NCI-H1930 (cell line): ENCODE measurements around the gene PTGES3L.

Experiments used
- DNase-seq, 2 experiments: peaks; one replicate each; lab custom pipeline; 2025; lab: John Stamatoyannopoulos, UW

Gene PTGES3L

DNA sequence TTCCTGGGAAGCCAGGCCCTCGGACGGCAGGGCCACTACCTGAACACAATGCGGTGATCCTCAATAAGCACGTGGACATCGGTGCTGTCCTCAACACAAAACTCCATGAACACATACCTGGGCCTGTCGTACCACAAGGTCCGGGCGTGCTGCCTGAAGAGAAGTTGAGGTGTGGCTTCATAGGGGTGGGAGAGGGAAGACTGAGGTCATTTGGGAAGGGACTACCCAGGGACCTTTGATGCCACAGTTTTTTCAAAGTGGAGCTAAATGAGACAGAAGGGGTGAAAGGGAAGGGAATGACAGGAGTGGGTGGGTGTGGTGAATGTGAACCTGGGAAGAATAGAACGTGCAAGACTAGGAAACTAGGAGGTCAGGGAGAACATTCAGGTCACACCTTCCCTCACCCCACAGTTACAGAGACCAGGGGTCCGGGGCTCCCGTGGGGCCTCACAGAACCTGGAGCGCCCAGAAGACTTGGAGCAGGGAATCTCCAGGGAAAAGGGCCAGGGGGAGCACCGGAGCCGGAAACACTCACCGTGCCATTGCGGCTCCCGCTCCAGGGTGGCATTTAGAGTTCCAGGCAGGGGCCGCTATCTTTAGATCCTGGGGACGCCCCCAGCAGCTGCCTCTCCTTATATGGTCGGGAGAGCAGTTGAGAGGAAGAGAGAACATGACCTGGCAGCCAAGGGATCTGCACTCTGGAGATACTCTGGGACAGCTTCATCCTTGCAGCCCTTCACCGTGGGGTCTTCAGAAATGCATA lies at the start of gene PTGES3L:
TSS of gene PTGES3L (minus strand) at position 570 of the 763 bp plus-strand sequence. CDS start at position 543, 27 bp downstream.
- DNase-seq: peak; percentile 39 to 45

DNA sequence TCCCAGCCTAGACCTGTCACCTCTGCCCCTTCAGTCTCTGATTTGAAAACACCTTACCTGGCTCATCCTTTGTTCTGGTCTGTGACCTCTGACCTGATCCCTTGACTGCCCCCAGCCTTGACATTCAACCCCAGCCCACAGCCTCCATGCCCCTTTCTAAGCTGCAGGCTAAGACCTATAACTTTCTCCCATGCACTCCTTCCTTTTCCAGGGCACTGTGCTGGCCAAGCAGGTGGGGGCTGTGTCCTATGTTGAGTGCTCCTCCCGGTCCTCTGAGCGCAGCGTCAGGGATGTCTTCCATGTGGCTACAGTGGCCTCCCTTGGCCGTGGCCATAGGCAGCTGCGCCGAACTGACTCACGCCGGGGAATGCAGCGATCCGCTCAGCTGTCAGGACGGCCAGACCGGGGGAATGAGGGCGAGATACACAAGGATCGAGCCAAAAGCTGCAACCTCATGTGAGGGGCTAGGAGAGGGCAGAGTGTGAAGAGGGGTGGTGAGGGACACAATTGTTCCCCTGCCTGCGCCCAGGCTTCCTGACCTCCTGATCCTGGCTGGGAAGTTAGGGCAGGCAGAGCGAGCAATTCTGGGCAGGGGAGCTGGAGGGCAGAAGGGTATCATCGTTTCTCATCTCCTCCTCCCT lies 48.5 kb upstream of the PTGES3L start:
- DNase-seq: no peak

DNA sequence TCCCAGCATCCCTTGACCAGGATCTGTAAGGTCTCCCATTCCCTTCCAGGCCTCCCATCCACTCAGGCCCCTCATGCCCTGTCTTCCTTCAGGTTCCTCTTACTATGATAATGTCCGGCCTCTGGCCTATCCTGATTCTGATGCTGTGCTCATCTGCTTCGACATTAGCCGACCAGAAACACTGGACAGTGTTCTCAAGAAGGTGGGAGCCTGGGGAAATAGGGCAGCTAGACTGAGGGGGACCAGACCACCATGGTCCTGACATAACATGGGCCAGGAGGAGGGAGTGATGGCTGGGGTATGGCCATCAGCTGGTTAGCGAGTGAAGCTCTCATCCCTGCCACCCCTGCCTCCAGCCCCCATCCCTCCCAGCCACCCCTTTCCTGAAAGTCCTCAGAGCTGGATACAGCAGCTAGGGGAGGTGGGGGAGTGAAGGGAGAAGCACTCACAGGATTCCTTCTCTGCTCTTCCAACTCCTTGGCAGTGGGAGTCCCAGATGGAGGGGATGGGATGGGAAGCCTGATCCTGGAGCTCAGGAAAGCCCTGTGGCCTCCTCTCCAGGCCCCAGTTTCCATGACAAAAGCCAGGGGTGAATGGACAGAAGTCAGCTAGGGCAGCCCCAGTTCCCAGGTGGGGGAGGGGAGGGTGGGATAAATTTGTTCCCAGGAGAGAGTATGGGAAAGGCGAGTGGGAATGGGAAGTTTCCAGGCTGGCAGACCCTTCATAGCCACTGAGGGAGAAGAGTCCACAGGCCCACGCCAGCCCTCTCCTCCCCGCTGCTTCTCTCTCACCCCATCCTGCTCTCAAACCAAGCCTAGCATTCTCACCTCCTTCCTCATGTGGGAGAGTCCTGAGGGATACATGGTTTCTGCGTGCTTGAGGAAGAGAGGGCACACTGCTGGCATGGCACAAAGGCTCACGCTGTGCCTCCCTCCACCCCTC lies 47.5 kb upstream of the PTGES3L start:
- DNase-seq: no peak

DNA sequence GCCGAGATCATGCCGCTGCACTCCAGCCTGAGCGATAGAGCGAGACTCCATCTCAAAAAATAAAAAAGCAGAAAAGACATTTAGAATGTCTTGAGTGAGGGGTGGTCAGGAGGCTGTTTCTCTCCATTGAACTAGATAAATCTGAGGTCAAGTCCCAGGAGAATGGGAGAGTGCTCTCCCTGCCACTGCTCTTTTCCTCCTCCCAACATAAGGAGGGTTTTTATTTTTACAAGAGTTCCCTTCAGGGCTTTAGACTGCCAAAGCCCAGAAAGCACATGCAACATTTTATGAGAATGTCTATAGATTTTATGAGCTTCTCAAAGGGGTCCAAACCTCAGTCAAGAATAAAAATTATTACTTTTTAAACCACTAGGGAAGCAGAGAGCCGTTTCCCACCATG lies 46.7 kb upstream of the PTGES3L start:
- no peak for DNase-seq

DNA sequence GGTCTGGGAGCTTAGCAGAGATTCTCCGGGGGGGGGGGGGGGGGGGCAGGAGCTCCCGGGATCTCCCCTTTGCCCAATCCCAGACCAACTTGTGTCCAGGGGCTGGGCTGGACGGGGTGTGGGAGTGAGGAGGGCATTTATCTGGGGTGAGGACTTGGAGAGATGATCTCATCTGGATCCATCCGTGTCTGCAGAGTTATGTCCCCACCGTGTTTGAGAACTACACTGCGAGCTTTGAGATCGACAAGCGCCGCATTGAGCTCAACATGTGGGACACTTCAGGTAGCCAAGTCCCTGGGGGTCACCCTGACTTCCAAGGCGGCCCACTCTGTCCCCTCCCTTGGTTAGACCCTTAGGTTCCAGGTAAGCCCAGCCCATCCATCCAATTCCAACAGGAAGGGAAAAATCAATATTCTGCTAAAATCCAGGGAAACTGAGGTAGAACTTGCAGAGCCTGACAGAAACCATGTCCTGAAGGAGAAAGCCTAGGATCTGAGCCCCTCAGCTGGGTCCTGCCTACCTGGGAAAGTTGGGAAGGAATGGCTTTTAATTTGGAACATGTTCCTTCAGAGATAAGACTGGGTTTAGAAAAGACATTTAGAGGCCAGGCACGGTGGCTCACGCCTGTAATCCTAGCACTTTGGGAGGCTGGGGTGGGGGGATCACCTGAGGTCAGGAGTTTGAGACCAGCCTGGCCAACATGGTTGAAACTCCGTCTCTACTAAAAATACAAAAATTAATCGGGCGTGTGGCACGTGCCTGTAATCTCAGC lies 46.1 kb upstream of the PTGES3L start:
- DNase-seq: no peak

DNA sequence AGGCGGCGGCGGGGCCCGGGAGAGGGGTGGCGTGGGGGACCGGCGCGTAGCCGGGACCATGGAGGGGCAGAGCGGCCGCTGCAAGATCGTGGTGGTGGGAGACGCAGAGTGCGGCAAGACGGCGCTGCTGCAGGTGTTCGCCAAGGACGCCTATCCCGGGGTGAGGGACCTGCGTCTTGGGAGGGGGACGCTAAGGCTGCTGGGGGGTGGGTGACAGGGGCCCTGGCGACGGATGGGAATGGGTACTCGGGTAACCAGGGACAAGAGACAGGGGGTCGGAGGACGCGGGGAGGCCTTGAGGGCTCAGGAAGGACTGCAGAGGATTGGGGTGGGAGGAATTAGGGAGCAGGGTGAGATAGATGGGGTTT lies 45.4 kb upstream of the PTGES3L start:
- DNase-seq: no peak

DNA sequence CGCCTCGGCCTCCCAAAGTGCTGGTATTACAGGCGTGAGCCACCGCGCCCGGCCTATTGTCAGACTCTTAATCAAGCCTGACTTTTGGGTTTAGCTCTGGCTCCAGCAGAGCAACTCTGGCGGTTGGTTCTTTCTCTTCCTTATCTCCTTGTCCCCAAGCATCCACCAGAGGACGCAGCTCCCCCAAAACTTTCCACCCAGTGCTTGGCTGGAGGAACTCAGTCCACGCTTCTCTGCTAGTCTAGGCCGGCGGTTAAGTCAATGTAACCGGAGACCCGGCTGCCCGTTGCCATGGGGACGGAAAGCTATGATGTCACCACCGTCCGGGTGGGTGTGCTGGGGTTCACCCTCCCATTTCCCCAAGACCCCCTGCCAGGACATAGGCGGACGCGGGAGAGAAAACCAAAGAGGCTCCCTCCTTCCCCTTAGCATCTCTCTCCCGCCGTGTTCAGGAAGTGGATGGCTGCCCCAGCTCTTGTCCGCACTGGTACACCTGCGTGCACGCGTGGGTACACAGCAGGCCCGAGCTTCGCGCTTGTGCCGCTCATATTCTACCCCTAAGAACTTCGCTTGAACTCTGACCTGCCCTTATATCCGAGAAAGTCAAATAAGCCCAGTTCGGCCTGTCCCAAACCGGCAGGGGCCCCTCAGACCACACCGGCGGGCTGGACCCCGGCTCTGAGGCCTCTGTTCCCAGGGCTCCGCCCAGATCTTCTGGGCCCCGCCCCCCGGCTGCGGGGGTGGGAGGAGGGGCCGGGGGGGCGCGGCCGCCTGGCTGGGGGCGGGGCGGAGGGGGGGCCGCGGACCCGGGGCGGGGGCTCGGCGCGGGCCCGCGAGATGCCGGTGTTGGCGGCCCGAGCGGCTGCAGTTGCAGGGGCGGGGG lies 44.8 kb upstream of the PTGES3L start, which contains the start of gene RND2:
TSS of gene RND2 (plus strand) at position 825 of the 883 bp plus-strand sequence. CDS start 117 bp downstream, outside the sequence.
- DNase-seq: peak; percentile 96 to 98

DNA sequence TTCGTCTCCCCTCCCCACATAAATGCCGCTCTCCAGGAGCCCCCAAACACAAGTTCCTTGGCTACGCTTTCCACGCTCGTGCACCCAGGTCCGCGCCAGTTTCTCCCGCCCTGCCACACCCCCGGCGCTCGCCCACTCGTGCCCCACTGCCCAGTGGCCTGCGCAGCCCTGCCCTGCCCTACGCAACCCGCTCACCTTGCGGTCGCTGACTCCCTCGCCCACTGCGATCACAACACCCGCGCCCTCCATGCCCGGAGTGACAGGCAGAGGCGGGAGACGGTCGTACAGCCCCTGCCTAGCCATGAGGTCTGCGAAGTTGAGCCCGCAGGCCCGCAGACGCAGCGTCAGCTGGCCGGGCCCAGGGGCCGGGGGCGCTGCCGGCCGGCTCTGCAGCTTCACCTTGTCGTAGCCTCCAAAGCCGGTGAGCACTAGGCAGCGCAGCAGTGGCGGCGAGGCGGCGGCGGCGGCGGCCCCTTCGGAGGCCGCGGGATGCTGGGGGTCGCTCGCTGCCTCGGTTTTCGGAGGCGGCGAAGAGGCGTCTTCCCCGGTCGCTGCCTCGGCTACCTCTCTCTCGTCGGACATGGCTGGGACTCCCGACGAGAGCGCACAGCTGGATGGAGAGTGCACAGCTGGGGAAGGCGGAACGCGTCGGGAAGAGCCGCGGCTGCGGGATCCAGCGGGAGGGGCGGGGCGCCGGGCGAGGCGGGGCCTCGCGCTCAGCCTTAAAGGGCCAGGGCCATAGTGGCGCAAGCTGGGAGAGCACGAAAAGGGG lies 42.0 kb upstream of the PTGES3L start, which contains the start of gene VAT1:
TSS of gene VAT1 (minus strand) at position 645 of the 772 bp plus-strand sequence. CDS start at position 582, 63 bp downstream.
- DNase-seq: peak; percentile 55 to 75

- DNase-seq: peak in 1 of 2 experiments; percentile 56
Measured at GRCh38 chr17:43020789-43021740, 41.2 kb upstream of the PTGES3L start.

DNA sequence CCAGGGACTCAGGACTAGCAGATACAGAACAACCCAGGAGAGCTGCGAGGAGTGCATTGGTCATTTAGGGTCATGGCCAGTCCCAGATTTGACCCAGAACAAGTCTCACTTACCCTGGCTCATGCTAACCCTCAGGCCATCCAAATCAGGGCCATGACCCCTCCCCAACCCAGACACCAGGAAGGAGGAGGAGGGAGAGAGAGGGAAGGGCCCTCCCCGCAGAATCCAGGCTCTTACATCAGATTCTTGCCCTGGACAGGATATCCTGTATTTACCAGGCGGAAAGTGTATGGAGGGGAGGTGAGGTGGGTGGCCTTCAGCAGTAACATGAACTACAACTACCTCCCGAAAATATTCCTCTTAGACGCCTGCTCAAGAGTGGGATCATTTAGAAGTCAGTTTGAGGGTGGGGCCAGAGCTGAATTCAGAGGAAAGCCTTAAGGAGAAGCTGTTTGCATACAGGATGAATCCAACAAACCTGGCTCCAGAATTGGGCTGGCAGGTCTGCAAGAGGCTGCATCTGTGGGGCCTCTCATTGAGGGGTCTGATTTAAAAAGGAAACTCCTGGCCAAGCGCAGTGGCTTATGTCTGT lies 40.2 kb upstream of the PTGES3L start:
- no peak for DNase-seq

- no peak for DNase-seq
Measured at GRCh38 chr17:43019418-43019817, 39.5 kb upstream of the PTGES3L start.

- no peak for DNase-seq
Measured at GRCh38 chr17:43018932-43019331, 39.1 kb upstream of the PTGES3L start.

DNA sequence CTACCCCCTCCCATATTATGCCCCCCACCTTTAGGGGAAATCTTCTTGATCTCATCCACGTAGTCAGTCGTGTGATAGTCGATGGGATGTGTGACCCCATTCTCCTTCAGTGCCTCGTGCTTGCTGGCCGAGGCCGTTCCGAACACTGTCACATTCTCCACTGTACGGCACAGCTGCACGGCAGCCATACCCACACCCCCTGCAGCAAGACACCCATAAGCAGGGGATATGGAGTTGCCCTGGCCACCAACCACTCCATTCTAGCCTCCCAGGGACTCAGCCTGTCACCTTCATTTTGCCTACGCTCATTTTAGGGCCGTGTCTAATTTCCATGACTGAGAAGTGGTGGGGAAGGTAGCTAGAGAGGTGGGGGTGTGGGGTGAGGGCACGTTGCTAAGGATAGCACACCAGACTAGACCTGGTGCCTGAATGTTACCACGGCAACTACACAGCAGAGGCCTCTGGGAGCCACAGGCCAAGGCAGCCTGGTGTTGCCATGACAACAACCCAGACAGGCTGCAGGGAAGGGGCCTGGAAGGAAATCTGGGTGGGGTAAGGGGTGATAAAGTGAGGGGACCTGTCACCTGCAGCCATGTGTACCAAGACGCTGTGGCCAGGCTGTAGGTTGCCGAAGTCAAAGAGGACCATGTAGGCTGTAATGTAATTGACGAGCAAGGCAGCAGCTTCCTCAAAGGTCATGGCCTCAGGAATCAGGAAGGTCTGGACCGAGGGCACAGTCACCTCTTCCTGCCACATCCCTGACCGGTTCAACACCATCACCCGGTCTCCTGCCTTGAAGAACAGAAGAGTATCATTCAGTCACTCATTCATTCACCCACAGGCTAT lies 38.4 kb upstream of the PTGES3L start:
- no peak for DNase-seq

- DNase-seq: no peak
Measured at GRCh38 chr17:43016216-43016615, 36.3 kb upstream of the PTGES3L start.

DNA sequence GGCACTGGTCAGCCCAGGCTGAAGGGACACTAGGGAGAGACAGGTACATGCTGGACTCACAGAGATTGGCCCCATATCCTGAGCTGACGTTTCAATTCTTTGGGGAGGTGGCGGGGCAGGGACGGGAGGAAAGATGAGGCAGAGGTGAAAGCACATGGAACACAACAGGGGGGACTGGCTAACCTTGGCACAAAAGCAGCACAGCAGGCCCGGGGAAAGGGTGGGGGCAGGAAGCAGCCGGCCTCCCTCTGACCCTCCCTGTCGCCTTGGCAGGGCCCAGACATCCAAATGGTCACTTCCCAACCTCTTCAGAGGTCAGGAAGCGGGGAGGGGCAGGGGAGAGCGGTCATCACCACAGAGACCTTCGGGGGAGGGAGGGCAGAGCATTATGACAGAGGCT lies 35.7 kb upstream of the PTGES3L start:
- no peak for DNase-seq

DNA sequence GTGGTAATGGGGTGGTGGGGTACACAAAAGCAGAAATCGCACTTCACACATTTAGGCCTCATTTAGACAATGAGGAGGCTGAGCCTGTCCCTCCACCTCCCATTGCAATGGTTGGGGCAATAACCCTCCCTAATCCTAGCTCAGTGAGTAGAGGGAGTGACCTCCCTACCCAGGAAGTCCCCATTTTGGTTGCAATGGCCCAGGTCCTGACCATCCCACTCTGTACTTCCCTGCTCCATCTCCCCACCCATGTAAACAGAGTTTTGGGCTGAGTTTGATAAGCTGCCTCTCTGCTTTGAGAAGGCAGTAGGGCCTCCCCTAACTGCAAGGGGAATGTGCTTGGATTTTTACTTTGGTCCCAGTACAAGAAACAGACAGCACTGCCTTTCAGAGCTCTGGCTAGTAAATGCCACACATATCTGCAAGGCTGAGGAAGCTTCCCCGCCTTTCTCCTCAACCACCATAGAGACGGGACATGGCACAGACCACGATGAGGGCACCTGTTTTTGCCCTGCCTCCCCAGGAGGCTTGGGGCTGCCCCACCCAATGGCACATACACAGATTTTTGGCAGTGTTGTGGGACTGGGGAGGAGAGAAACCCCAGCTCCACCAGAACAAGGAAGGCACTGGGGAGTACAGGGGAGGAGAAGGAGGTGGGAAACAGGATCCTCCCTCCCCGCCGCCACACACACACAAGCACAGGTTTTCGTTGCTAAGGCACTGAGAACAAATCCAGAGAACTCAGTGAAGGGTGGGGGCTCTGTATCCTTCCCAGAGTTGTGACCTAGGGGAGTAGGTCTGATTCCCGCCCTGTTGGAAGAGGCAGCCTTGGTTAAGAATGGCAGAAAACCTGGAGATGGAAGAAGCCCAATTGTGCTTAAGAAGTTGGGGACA lies 35.0 kb upstream of the PTGES3L start:
- no peak for DNase-seq
